A549 treated with Mapracorat at 1 μM for 4 hours (cell line): ENCODE data around the gene IZUMO4. TPM values are rescaled to one million over a fixed set of nuclear protein-coding genes. Genes with fewer than 3 reads are reported as not detected.

ENCODE experiments used
- total RNA-seq: library from RNA; stranded (reverse); fragments of 200-300 nt; extraction: Qiagen RNA extraction; gene quantifications from 5 replicates; pipeline ENCODE4 v1.2.3, GENCODE V29; 2022

Gene IZUMO4, protein sequence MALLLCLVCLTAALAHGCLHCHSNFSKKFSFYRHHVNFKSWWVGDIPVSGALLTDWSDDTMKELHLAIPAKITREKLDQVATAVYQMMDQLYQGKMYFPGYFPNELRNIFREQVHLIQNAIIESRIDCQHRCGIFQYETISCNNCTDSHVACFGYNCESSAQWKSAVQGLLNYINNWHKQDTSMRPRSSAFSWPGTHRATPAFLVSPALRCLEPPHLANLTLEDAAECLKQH
- 0.32 to 1.0 TPM (median 0.87 TPM) in 5 replicates for total RNA-seq

GRCh38 chr19:2096480-2097202, at the start of gene IZUMO4:
Gene IZUMO4, plus strand, starts transcription at chr19:2096915. Its CDS starts 31 bp downstream, at chr19:2096946.

DNA sequence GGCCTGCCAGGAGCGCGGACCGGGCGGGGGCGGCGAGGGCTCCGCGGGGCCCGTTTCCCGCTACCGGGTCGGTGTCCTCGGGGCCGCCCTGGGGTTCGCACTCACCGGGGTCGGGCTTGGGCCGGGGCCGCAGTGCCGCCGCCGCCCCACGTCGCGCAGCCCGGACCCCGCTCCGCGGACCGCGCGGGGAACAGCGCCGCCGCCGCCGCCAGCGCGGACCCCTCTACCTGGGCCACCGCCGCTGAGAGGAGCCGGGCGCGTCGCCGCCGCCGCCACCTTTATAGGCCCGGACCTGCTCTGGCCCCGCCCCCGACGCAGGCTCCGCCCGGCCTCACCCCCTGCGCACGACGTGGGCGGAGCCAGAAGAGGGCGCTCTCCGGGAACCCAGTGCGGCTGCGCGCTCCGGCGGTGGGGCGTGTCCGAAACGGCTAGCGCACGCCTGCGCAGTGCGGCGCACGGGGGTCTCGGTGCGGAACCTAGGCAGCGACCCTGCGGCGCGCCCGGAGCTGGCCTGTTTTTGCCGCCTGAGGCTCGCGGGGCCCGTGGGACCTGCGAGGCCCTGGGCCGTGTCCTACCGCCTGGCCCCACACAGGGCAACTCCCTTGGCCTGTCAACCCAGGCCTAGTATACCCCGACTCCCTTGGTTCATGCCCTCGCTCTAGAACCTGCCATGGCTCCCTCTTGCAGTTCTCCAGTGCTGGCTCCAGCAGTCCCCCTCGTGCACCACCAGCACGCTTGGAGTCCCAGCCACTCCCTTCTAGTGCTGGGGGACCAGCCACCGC, 45.5 kb upstream of the IZUMO4 start, which contains the start of gene MKNK2:
MKNK2 (minus strand) TSS at position 254 of the 782 bp plus-strand sequence. CDS start 393 bp downstream, outside the sequence.

DNA sequence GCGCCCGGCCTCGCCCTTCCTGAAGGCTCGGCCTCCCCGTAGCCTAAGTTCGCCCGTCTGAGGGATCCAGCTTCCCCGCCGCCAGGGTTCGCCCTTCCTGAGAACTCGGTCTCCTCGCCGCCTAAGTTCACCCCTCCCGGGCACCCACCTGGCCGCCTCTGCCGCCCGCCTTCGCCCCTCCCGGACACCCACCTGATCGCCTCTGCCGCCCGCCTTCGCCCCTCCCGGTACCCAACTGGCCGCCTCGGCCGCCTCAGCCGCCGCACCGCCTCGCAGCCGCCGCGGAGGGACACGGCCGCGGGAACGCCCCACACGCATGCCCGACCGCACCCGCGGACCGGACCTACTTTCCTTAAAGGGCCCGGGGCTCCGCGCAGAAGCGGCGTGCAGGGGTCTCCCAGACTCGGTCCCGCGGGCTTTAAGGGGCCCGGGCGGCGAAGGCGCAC, 658 bp upstream of the IZUMO4 start, which contains the start of gene MOB3A:
MOB3A (minus strand) TSS at position 293 of the 446 bp plus-strand sequence. CDS start 17,766 bp downstream, outside the sequence.

Other genes starting within 250 kb of the IZUMO4 start
- 16.2 to 22.4 TPM (median 19.6 TPM) in 5 replicates for gene REXO1, start 248.4 kb upstream of the IZUMO4 start, total RNA-seq
- gene KLF16, start 233.3 kb upstream of the IZUMO4 start, total RNA-seq: 15.3 to 31.0 TPM (median 28.4 TPM) in 5 replicates
- 18.7 to 38.9 TPM (median 37.7 TPM) in 5 replicates for gene ABHD17A, start 211.4 kb upstream of the IZUMO4 start, total RNA-seq
- gene ADAT3, start 191.5 kb upstream of the IZUMO4 start, total RNA-seq: 2.4 to 6.7 TPM (median 5.2 TPM) in 5 replicates
- gene SCAMP4, start 191.5 kb upstream of the IZUMO4 start, total RNA-seq: 46.8 to 62.0 TPM (median 49.1 TPM) in 5 replicates
- gene CSNK1G2, start 155.7 kb upstream of the IZUMO4 start, total RNA-seq: 37.4 to 53.6 TPM (median 52.0 TPM) in 5 replicates
- 31.4 to 46.2 TPM (median 43.0 TPM) in 5 replicates for gene BTBD2, start 81.2 kb upstream of the IZUMO4 start, total RNA-seq
- gene MKNK2, start 45.7 kb upstream of the IZUMO4 start, total RNA-seq: 44.0 to 82.2 TPM (median 69.2 TPM) in 5 replicates
- 12.3 to 13.7 TPM (median 13.2 TPM) in 5 replicates for gene MOB3A, start 589 bp upstream of the IZUMO4 start, total RNA-seq
- gene AP3D1, start 54.7 kb downstream of the IZUMO4 start, total RNA-seq: 63.7 to 80.4 TPM (median 76.8 TPM) in 5 replicates
- 10.7 to 18.7 TPM (median 18.0 TPM) in 5 replicates for gene DOT1L, start 67.0 kb downstream of the IZUMO4 start, total RNA-seq
- gene PLEKHJ1, start 139.4 kb downstream of the IZUMO4 start, total RNA-seq: 39.1 to 60.0 TPM (median 59.1 TPM) in 5 replicates
- 63.8 to 74.1 TPM (median 69.0 TPM) in 5 replicates for gene SF3A2, start 139.9 kb downstream of the IZUMO4 start, total RNA-seq
- gene AMH, start 152.4 kb downstream of the IZUMO4 start, total RNA-seq: 7.6 to 24.5 TPM (median 15.3 TPM) in 5 replicates
- gene JSRP1, start 159.5 kb downstream of the IZUMO4 start, total RNA-seq: 0.42 to 0.86 TPM (median 0.76 TPM) in 5 replicates
- 0.08 to 0.15 TPM (median 0.11 TPM) in 3 of 5 replicates, not detected in the others for gene PEAK3, start 185.3 kb downstream of the IZUMO4 start, total RNA-seq
- gene LINGO3, start 211.2 kb downstream of the IZUMO4 start, total RNA-seq: 0.07 TPM in 1 of 5 replicates, not detected in the others
- gene LSM7, start 231.7 kb downstream of the IZUMO4 start, total RNA-seq: 135 to 163 TPM (median 151 TPM) in 5 replicates
- 11.9 to 24.2 TPM (median 20.8 TPM) in 5 replicates for gene SPPL2B, start 231.8 kb downstream of the IZUMO4 start, total RNA-seq